Epithelial cell of esophagus (primary cell): ENCODE results near the gene RAB11FIP3.
"Not testable (repeated sequence)": the region's sequence is repeated elsewhere in the genome, so short reads cannot be mapped to it uniquely, and the experiment has no call there.

ENCODE experiments used
- DNase-seq: peaks from one replicate; pipeline ENCODE4 v3.0.0; 2010; ENCODE audit warnings: low read depth
- H3K4me3 ChIP-seq: 2 replicates; pipeline ENCODE4 v1.5.1; 2011; ENCODE audit warnings: mild to moderate bottlenecking, low read length, control low read depth
- TF ChIP-seq, protein P1 (sequence below): IDR thresholded peaks from 2 replicates; pipeline ENCODE4 v1.5.1; 2011; ENCODE audit warnings: low read depth, mild to moderate bottlenecking, low read length, control low read depth, inconsistent platforms; ENCODE audit not compliant: insufficient read depth; ENCODE audit errors: missing control alignments

Gene RAB11FIP3, protein sequence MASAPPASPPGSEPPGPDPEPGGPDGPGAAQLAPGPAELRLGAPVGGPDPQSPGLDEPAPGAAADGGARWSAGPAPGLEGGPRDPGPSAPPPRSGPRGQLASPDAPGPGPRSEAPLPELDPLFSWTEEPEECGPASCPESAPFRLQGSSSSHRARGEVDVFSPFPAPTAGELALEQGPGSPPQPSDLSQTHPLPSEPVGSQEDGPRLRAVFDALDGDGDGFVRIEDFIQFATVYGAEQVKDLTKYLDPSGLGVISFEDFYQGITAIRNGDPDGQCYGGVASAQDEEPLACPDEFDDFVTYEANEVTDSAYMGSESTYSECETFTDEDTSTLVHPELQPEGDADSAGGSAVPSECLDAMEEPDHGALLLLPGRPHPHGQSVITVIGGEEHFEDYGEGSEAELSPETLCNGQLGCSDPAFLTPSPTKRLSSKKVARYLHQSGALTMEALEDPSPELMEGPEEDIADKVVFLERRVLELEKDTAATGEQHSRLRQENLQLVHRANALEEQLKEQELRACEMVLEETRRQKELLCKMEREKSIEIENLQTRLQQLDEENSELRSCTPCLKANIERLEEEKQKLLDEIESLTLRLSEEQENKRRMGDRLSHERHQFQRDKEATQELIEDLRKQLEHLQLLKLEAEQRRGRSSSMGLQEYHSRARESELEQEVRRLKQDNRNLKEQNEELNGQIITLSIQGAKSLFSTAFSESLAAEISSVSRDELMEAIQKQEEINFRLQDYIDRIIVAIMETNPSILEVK

DNA sequence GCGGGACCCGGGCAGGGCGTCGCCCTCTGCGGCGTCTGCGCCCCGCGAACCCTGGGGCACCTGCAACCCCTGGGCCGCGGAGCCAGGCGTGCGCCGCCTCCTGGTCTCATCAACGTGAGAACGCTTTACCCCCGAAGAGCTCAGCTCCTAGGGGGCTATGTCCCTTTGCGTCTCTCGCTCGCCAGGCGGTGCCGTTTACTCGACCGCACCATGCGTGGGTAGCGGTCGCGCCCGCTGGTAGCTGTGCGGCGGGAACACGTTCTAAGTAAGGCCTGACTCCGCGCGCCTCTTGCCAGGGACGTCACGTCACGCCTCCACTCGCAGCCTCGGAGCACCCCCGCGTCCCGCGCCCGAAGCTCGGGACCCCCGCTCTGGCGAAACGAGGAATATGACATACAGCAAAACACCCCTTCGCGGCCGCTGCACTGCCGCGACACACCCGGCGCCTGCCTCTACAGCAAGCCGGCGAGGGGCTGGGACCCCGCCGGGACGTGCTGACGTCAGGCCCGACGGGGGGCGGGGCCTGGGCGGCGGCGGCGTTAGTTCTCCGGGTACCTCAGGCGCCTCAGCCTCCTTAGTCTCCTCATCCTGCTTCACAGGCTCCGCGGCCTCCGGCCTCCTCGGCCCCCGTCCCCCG is at the start of gene RAB11FIP3:
TSS of gene RAB11FIP3 (plus strand) at position 568 of the 637 bp plus-strand sequence. CDS start 358 bp downstream, outside the sequence.
- H3K4me3 ChIP-seq = peak within 1 kb of the TSS; percentile 65
- DNase-seq = peak; percentile 75
- TF ChIP-seq, protein P1, sequence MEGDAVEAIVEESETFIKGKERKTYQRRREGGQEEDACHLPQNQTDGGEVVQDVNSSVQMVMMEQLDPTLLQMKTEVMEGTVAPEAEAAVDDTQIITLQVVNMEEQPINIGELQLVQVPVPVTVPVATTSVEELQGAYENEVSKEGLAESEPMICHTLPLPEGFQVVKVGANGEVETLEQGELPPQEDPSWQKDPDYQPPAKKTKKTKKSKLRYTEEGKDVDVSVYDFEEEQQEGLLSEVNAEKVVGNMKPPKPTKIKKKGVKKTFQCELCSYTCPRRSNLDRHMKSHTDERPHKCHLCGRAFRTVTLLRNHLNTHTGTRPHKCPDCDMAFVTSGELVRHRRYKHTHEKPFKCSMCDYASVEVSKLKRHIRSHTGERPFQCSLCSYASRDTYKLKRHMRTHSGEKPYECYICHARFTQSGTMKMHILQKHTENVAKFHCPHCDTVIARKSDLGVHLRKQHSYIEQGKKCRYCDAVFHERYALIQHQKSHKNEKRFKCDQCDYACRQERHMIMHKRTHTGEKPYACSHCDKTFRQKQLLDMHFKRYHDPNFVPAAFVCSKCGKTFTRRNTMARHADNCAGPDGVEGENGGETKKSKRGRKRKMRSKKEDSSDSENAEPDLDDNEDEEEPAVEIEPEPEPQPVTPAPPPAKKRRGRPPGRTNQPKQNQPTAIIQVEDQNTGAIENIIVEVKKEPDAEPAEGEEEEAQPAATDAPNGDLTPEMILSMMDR = peak; percentile 17

DNA sequence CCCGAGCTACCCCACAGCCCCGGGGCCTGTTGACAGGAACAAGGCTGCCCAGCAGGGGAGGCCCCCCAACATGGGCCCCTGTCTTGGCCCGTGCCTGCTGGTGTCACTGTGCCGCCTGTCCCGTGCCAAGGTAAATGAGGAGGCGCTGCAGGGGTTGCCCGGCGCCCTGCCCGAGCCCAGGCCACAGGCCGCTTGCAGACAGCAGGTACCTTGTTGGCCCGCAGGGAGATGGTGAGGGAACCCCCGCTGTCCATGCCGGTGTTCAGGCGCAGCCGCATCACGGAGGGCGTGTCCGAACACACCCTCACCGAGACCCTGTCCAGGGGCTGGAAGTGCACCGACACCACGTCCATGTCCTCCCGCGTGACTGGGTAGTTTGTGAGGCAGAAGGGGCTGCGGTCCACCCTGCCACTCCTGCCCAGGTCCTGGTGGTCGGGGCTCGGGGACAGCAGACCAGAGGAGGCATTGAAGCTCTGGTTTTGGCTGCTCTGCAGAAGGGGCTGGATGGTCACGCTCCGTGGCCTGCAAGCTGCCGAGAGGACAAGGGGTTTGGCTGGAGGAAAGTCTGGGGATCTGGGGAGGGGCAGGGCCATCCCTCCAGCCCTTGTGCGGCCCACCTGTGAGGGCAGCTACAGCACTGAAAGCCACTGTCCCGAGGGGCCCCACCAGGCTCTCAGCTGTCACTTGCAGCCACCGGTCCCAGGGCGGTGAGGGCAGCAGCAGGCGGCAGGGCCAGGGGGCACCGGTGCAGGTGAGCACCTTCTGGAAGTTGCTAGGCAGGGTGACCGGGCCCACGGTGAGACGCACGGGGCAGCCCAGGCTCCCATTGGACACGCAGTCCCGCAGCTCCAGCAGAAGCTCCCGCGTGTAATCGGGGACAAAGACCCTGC is 49.3 kb upstream of the RAB11FIP3 start:
- TF ChIP-seq, protein P1 = no peak
- H3K4me3 ChIP-seq = no peak overlapping the region
- DNase-seq = no peak

DNA sequence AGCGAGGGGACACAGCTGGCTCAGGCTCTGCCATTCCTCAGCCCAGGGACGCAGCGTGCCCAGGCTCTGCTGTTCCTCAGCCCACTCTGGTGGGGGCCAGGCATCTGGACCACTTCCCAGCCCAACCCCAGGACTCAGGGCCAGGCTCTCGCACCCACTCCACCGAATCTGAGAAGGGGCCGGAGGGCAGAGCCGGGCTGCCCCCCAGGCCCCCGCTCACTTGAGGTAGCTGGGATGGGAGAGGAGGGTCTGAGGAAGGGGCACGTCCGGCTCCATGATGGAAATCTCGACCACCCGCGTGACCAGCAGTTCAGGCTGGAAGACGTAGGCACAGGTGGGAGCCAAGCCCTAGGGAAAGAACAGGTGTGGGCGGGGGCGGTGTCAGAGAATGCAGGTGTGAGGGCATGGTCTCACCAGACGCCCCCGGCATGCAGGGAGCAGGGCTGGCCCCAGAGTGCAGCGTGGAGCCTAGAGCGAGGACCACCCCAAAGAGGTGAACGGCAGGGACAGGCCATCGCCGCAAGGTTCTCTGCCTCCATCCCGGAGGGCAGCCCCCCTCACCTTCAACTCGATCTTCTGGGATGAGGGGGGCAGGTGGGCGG is 48.5 kb upstream of the RAB11FIP3 start:
- DNase-seq = no peak
- TF ChIP-seq, protein P1 = no peak
- no peak overlapping the region for H3K4me3 ChIP-seq

DNA sequence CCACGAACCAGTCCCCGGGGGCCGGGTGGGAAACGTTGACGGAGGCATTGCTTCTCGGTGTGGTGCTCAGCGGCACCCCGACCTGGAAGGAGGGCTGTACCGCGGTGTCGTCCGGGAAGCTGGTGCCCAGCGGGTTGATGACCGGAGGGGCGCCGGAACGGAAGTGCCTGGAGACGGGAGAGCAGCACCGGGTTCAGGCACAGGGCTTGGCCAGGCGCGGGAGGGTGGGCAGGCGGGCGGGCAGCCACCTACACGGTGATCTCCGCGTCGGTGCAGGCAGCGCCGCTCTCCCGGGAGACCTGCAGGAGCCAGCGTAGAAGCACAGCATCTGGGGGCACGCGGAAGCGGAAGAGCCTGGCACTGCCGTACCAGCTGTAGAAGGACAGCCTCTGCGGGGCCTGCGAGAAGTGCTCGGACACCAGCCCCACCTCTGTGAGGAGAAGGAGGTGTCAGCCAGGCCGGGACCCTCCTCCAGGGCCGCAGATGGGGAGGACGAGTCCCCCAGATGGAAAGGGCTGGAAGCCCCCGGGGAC is 48.0 kb upstream of the RAB11FIP3 start:
- TF ChIP-seq, protein P1 = no peak
- H3K4me3 ChIP-seq = no peak overlapping the region
- no peak for DNase-seq

DNA sequence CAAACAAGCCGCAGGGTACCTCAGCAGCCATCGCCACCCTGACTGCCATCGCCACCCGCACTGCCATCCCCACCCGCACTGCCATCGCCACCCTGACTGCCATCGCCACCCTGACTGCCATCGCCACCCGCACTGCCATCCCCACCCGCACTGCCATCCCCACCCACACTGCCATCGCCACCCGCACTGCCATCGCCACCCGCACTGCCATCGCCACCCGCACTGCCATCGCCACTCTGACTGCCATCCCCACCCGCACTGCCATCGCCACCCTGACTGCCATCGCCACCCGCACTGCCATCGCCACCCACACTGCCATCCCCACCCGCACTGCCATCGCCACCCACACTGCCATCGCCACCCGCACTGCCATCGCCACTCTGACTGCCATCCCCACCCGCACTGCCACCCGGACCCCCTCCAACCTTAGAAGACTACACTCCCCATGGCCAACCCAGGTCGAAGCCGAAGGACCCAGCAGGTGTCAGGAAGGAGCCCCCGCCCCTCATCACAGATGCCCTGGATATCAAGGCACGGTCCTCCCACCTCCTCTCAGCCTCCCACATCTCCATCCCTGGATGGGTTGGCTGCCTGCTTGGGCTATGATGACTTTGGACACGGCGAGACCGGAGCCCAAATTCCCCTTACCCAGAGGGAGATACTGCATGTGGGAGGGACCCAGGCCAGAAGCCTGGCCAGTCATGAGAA is 47.2 kb upstream of the RAB11FIP3 start:
- not testable (repeated sequence) for H3K4me3 ChIP-seq, DNase-seq

DNA sequence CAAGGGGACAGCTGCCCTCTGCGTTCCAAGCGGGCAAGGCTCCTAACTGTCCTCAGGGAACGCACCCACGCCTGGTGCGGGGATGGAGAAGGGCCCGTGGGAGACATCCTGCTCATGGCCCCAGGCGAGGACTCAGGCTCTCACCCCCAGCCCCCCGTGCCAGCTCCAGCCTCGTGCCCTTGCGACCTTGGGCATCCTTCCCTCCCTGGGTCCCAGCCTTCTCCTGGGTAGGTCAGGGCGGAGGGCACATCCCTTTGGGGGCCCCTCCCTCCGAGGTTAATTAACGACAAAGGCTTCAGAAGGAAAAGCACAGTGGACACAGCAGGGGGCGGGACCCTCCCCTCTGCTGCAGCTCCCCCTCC is 46.6 kb upstream of the RAB11FIP3 start:
- no peak overlapping the region for H3K4me3 ChIP-seq
- TF ChIP-seq, protein P1 = no peak
- no peak for DNase-seq
